CD4-positive, alpha-beta T cell (primary cell): ENCODE results near the gene ATP13A3. TPM values are rescaled to one million over a fixed set of nuclear protein-coding genes. Genes with fewer than 3 reads are reported as not detected.

Experiments used
- ATAC-seq: fragments of 200-7000 bp; cut with Tn5 transposase; one replicate; pipeline ENCODE4 v1.10.0; 2022; ENCODE audit warnings: mild to moderate bottlenecking; ENCODE audit not compliant: poor library complexity
- CTCF ChIA-PET: fragments of 350-600 bp; sonication (Branson Sonifier 250); formaldehyde crosslinking; loops from one replicate; lab custom pipeline; 2021; ENCODE audit warnings: antibody characterized with exemption, inconsistent platforms; lab: Charles Lee
- POLR2A ChIA-PET: fragments of 350-600 bp; sonication (Branson Sonifier 250); formaldehyde crosslinking; loops from one replicate; lab custom pipeline; 2021; ENCODE audit warnings: antibody characterized with exemption, inconsistent platforms; lab: Charles Lee
- DNase-seq, 14 experiments: peaks; one replicate each; pipeline ENCODE4 v3.0.0-alpha.2; 2013 to 2020; ENCODE audit warnings: mixed read lengths in 2 of 14
- H3K27ac ChIP-seq, 2 donors: one replicate each; pipeline versions ENCODE4 v1.5.1 to v1.7.0; 2013; ENCODE audit warnings: low read length in 2 of 2, low read depth in 1 of 2, mild to moderate bottlenecking in 1 of 2
- H3K27me3 ChIP-seq, 2 experiments: 1 replicate in 1 of 2; 2 replicates in 1 of 2; pipeline versions ENCODE4 v1.6.1 to v1.7.0; 2013; ENCODE audit warnings: low read length in 2 of 2, control low read depth in 1 of 2, mild to moderate bottlenecking in 1 of 2, moderate library complexity in 1 of 2; ENCODE audit not compliant: insufficient read depth in 2 of 2, control insufficient read depth in 1 of 2
- H3K36me3 ChIP-seq: one replicate; pipeline ENCODE4 v1.6.1; 2013; ENCODE audit warnings: low read length, control low read depth; ENCODE audit not compliant: insufficient read depth
- H3K4me1 ChIP-seq: one replicate; pipeline ENCODE4 v1.6.1; 2013; ENCODE audit warnings: low read length, control low read depth; ENCODE audit not compliant: insufficient read depth
- H3K4me3 ChIP-seq: one replicate; pipeline ENCODE4 v1.5.1; 2013; ENCODE audit warnings: mild to moderate bottlenecking, low read length, moderate library complexity
- H3K9me3 ChIP-seq, 2 experiments: 1 replicate in 1 of 2; 2 replicates in 1 of 2; pipeline versions ENCODE4 v1.6.1 to v1.7.0; 2013; ENCODE audit warnings: low read length in 2 of 2, mild to moderate bottlenecking in 2 of 2, control low read depth in 1 of 2, moderate library complexity in 1 of 2; ENCODE audit not compliant: control insufficient read depth in 1 of 2, insufficient read depth in 1 of 2
- H3K27ac Mint-ChIP-seq: one replicate; pipeline ENCODE4 v1.8.0; 2020; ENCODE audit warnings: mixed read lengths
- H3K27me3 Mint-ChIP-seq: one replicate; pipeline ENCODE4 v1.8.0; 2021; ENCODE audit warnings: mixed read lengths
- H3K36me3 Mint-ChIP-seq: one replicate; pipeline ENCODE4 v1.8.0; 2021; ENCODE audit warnings: low read depth, mixed read lengths
- H3K4me1 Mint-ChIP-seq: one replicate; pipeline ENCODE4 v1.8.0; 2021; ENCODE audit warnings: low read depth, mixed read lengths
- H3K4me3 Mint-ChIP-seq: one replicate; pipeline ENCODE4 v1.8.0; 2020; ENCODE audit warnings: mild to moderate bottlenecking, mixed read lengths
- H3K9me3 Mint-ChIP-seq: one replicate; pipeline ENCODE4 v1.8.0; 2020; ENCODE audit warnings: mixed read lengths
- intact Hi-C, 2 experiments: fragments of 100-400 bp; cut with DNase I in 1 of 2; cut with micrococcal nuclease in 1 of 2; formaldehyde crosslinking; loops; one replicate each; pipeline versions ENCODE4 v1.15.1 to v1.9.0; 2023 to 2025; cut with DNase I, micrococcal nuclease
- total RNA-seq, 174 experiments: library from RNA in 2 of 174; stranded (reverse) in 2 of 174; gene quantifications; one replicate each; pipeline ENCODE4 v1.2.3 and lab custom pipeline; 2021 to 2026
- TF ChIP-seq, protein P1 (sequence below): fragments of 200-600 bp; IDR thresholded peaks from one replicate; pipeline ENCODE4 v1.8.0; 2022; ENCODE audit warnings: antibody characterized with exemption, mild to moderate bottlenecking

The ATP13A3 gene
- total RNA-seq, 2 experiments from 2014 or later, result 46.5 to 52.7 TPM

DNA sequence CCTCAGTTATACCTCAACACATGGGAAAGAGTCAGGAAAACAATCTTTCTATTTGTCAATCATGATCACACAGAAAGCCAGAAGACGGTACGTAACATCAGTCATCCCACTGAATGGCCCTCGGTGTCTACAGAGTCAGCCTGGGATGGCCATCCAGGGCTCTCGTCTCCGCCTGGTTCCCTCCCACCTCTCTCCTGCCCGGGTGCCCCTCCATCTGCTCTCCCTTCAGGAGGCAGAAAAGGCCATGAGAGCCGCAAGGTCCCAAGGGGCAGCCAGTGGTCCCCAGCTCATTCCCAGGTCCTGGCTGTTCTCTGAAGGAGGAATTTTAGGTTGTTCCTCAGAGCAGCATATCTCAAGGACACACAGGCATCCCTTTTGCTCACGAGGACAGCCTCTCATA lies 112.9 kb downstream of the ATP13A3 start:
- H3K4me1 Mint-ChIP-seq, result no peaks in the 10 kb centered on the region
- no peak overlapping the region for H3K27ac Mint-ChIP-seq
- H3K27me3 Mint-ChIP-seq, result peaks cover 28% of the 10 kb centered on the region
- DNase-seq (no peak), ATAC-seq (no peak)
- no peak overlapping the region for H3K27ac ChIP-seq
- no peak overlapping the region for H3K4me3 ChIP-seq
- peaks cover 8 to 23% of the 10 kb centered on the region in 2 experiments for H3K27me3 ChIP-seq
- no peaks in the 10 kb centered on the region for H3K9me3 ChIP-seq
- H3K4me3 Mint-ChIP-seq, result no peak overlapping the region
- no peaks in the 10 kb centered on the region for H3K9me3 Mint-ChIP-seq
- TF ChIP-seq, protein P1, sequence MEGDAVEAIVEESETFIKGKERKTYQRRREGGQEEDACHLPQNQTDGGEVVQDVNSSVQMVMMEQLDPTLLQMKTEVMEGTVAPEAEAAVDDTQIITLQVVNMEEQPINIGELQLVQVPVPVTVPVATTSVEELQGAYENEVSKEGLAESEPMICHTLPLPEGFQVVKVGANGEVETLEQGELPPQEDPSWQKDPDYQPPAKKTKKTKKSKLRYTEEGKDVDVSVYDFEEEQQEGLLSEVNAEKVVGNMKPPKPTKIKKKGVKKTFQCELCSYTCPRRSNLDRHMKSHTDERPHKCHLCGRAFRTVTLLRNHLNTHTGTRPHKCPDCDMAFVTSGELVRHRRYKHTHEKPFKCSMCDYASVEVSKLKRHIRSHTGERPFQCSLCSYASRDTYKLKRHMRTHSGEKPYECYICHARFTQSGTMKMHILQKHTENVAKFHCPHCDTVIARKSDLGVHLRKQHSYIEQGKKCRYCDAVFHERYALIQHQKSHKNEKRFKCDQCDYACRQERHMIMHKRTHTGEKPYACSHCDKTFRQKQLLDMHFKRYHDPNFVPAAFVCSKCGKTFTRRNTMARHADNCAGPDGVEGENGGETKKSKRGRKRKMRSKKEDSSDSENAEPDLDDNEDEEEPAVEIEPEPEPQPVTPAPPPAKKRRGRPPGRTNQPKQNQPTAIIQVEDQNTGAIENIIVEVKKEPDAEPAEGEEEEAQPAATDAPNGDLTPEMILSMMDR, result no peak
- ChIA-PET CTCF (no interaction called here), POLR2A (no interaction called here)
- H3K36me3 ChIP-seq, result no peaks in the 10 kb centered on the region
- no peaks in the 10 kb centered on the region for H3K4me1 ChIP-seq
- no peaks in the 10 kb centered on the region for H3K36me3 Mint-ChIP-seq
- intact Hi-C loops, result no loop called here

GRCh38 chr3:194373028-194373427 lies 113.8 kb downstream of the ATP13A3 start:
- Mint-ChIP-seq H3K4me1 (no peaks in the 10 kb centered on the region), H3K36me3 (no peaks in the 10 kb centered on the region), H3K9me3 (no peaks in the 10 kb centered on the region), H3K27me3 (peaks cover 32% of the 10 kb centered on the region), H3K27ac (no peak overlapping the region), H3K4me3 (no peak overlapping the region)
- POLR2A ChIA-PET, result no interaction called here
- H3K4me1 ChIP-seq, result no peaks in the 10 kb centered on the region
- no peak overlapping the region for H3K4me3 ChIP-seq
- DNase-seq (no peak), ATAC-seq (no peak)
- TF ChIP-seq, protein P1, result no peak
- no peaks in the 10 kb centered on the region for H3K36me3 ChIP-seq
- intact Hi-C loops, result no loop called here
- H3K27me3 ChIP-seq, result peaks cover 8 to 28% of the 10 kb centered on the region in 2 experiments
- CTCF ChIA-PET, result no interaction called here
- no peaks in the 10 kb centered on the region for H3K9me3 ChIP-seq
- H3K27ac ChIP-seq, result no peak overlapping the region

GRCh38 chr3:194370753-194371152 lies 116.0 kb downstream of the ATP13A3 start:
- CTCF ChIA-PET, result no interaction called here
- no peak overlapping the region for H3K4me3 Mint-ChIP-seq
- no peaks in the 10 kb centered on the region for H3K36me3 ChIP-seq

More at GRCh38 chr3:194370753-194371152, 116.0 kb downstream of the ATP13A3 start:
- no peak overlapping the region for H3K27ac Mint-ChIP-seq
- TF ChIP-seq, protein P1, result no peak
- Histone ChIP-seq H3K9me3 (no peaks in the 10 kb centered on the region), H3K27me3 (peaks cover 8 to 33% of the 10 kb centered on the region in 2 experiments), H3K4me3 (no peak overlapping the region), H3K27ac (no peak overlapping the region), H3K4me1 (no peaks in the 10 kb centered on the region)
- DNase-seq, result no peak
- peaks cover 39% of the 10 kb centered on the region for H3K27me3 Mint-ChIP-seq
- H3K4me1 Mint-ChIP-seq, result no peaks in the 10 kb centered on the region
- POLR2A ChIA-PET, result no interaction called here
- H3K36me3 Mint-ChIP-seq, result no peaks in the 10 kb centered on the region
- no peaks in the 10 kb centered on the region for H3K9me3 Mint-ChIP-seq
- no peak for ATAC-seq
- intact Hi-C loops, result no loop called here
